A172 (cell line): ENCODE results near the gene PLEKHD1. TPM values are rescaled to one million over a fixed set of nuclear protein-coding genes. Genes with fewer than 3 reads are reported as not detected.

ENCODE experiments used
- total RNA-seq: library from RNA; depleted of rRNA; stranded (reverse); fragments of >200 nt; shearing (Covaris generic); gene quantifications from 2 replicates; pipeline ENCODE4 v1.2.3, GENCODE V29; 2014; rRNA removed

Gene PLEKHD1
- total RNA-seq, 1 experiment from 2014 or later: not detected

Other genes starting within 250 kb of the PLEKHD1 start
- gene GALNT16, start 224.6 kb upstream of the PLEKHD1 start, total RNA-seq: 4.8 and 5.7 TPM in 2 replicates
- gene ERH, start 86.4 kb upstream of the PLEKHD1 start, total RNA-seq: 155 and 165 TPM in 2 replicates
- gene SLC39A9, start 86.0 kb upstream of the PLEKHD1 start, total RNA-seq: 53.9 and 64.5 TPM in 2 replicates
- gene CCDC177, start 90.1 kb downstream of the PLEKHD1 start, total RNA-seq: not detected in 2 replicates
- gene SUSD6, start 126.9 kb downstream of the PLEKHD1 start, total RNA-seq: 2.4 and 3.1 TPM in 2 replicates